Measurements from ENCODE around the gene TENM4.

GRCh38 chr11:78784321-78785061 is 656.3 kb downstream of the TENM4 start:
- no peak for TF ChIP-seq EZH2phosphoT487 (IDR thresholded peaks at IDR 0.05; ENCODE audit: borderline replicate concordance, low read length)
- TF ChIP-seq, protein P1, sequence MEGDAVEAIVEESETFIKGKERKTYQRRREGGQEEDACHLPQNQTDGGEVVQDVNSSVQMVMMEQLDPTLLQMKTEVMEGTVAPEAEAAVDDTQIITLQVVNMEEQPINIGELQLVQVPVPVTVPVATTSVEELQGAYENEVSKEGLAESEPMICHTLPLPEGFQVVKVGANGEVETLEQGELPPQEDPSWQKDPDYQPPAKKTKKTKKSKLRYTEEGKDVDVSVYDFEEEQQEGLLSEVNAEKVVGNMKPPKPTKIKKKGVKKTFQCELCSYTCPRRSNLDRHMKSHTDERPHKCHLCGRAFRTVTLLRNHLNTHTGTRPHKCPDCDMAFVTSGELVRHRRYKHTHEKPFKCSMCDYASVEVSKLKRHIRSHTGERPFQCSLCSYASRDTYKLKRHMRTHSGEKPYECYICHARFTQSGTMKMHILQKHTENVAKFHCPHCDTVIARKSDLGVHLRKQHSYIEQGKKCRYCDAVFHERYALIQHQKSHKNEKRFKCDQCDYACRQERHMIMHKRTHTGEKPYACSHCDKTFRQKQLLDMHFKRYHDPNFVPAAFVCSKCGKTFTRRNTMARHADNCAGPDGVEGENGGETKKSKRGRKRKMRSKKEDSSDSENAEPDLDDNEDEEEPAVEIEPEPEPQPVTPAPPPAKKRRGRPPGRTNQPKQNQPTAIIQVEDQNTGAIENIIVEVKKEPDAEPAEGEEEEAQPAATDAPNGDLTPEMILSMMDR (IDR thresholded peaks at IDR 0.05; ENCODE audit: low read depth, low read length, poor library complexity, severe bottlenecking), result no peak

Measured in DOHH2 (cell line).